Umbilical cord (tissue), 2 donors: ENCODE results near the gene STARD3NL. TPM values are rescaled to one million over a fixed set of nuclear protein-coding genes. Genes with fewer than 3 reads are reported as not detected.
"Not testable (repeated sequence)": the region's sequence is repeated elsewhere in the genome, so short reads cannot be mapped to it uniquely, and the experiment has no call there.

Experiments
- DNase-seq: peaks from one replicate; pipeline ENCODE4 v3.0.0-alpha.2; 2015; ENCODE audit warnings: low spot score
- total RNA-seq: library from RNA; depleted of rRNA; stranded (reverse); fragments of >200 nt; gene quantifications from one replicate; pipeline ENCODE4 v1.2.3, GENCODE V29; 2014; ENCODE audit warnings: low replicate concordance; ENCODE audit not compliant: insufficient read depth

The STARD3NL gene
- total RNA-seq, 1 donor from 2014 or later, result 63.3 TPM

- not testable (repeated sequence) for DNase-seq
These were observed 86.6 kb downstream of the STARD3NL start for GRCh38 chr7:38264602-38265001.

- not testable (repeated sequence) for DNase-seq
These were observed 87.9 kb downstream of the STARD3NL start for GRCh38 chr7:38265958-38266357.

- DNase-seq, result not testable (repeated sequence)
These were observed 91.8 kb downstream of the STARD3NL start for GRCh38 chr7:38269704-38270346.

GRCh38 chr7:38270405-38270804, 92.4 kb downstream of the STARD3NL start:
- not testable (repeated sequence) for DNase-seq

- DNase-seq, result no peak
These were observed 95.4 kb downstream of the STARD3NL start, which contains the start of gene TARP for GRCh38 chr7:38273286-38273995. TARP (minus strand) TSS chr7:38273636.

GRCh38 chr7:38274486-38274885, 96.4 kb downstream of the STARD3NL start:
- no peak for DNase-seq

GRCh38 chr7:38274927-38275620, 97.0 kb downstream of the STARD3NL start:
- no peak for DNase-seq

GRCh38 chr7:38276096-38276877, 98.2 kb downstream of the STARD3NL start:
- DNase-seq, result no peak

- DNase-seq, result peak; percentile 45
These were observed 102.0 kb downstream of the STARD3NL start for GRCh38 chr7:38280000-38280399.
